Fibroblast of skin of scalp (primary cell): ENCODE measurements around the gene MBD3L2B. TPM values are rescaled to one million over a fixed set of nuclear protein-coding genes. Genes with fewer than 3 reads are reported as not detected.
"Not testable (repeated sequence)": the region's sequence is repeated elsewhere in the genome, so short reads cannot be mapped to it uniquely, and the experiment has no call there.

ENCODE experiments used
- DNase-seq: peaks from one replicate; pipeline ENCODE4 v3.0.0-alpha.2; 2013
- polyA plus RNA-seq, 2 experiments: library from polyadenylated mRNA; unstranded; fragments of 120-200 nt; gene quantifications; one replicate each; pipeline ENCODE4 v1.2.1, GENCODE V29; 2013; ENCODE audit not compliant: insufficient read length in 2 of 2

MBD3L2B gene
- not detected for polyA plus RNA-seq (2013, experiment 1 of 2; ENCODE audit: insufficient read length)
- polyA plus RNA-seq (2013, experiment 2 of 2; ENCODE audit: insufficient read length) = not detected

DNA sequence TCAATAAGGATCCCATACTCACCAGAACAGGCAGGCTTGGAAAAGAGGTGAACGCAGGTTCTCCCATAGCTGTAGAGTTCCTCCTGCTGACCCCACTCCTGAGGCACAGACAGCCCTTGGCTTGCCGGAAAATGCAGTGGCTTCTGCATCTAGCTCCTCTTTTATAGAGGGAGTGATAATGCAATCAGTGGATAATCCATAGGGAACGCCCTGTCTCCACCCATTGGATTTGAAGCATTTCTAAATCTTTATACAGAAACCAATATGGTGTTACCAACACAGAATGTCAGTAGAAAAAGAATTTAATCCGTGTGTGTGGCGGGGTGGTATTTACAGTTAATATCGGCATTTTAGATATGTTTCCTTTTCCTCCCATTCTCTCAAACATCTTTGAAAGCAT, at the start of gene MBD3L2B:
MBD3L2B (minus strand) TSS at position 101 of the 400 bp plus-strand sequence; CDS start at position 67, 34 bp downstream.
- DNase-seq = not testable (repeated sequence)

DNA sequence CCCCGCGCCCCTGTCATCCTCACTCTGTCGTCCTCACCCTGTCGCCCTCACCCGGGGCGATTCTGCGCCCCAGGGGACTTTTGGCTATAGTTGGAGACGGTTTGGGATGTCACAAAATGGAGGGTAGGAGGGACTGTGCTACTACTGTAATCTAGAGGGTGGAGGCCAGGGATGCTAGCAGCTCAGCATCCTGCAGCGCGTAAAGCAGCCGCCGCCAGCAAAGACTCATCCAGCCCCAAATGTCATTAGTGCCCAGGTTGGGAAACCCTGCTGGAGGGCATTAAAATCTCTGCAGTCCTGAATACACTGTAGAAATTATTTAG, 48.6 kb upstream of the MBD3L2B start:
- DNase-seq = no peak

DNA sequence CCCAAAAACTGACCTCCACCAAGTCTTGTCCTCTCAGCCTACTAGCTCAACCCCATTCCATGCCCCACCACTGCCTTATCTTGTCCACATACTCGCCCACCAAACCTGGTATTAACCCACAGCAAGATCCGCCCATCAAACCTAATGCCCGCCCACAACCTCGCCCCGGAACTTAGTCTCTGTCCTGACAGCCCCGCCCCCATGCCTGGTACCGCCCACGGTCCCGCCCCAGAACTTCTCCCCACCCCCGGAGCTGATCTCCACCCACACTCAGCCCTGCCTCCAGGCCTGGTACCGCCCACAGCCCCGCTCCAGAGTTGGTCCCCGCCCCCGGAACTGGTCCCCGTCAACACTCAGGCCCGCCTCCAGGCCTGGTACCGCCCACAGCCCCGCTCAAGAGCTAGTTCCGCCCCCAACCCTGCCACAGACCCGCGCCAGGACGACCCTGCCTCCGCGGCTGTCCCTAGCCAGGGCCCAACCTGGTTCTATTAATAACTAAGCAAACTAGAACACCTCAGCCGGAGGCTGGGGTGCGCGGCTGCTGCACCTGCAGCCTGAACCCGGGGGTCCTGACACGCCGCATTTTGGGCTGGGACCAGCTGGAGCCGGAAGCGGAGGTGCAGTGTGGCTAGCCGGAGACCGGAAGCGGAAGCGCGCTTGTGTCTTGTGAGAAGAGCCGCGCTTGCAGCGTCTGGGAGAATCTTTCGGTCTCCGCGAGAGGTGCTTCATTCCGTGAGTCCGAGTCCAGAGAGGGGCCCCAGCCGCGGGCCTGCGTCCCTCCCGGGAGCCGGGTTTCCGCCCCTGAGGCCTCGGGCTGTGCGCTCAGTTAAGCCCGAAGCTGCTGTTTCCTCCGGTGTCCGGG, 48.0 kb upstream of the MBD3L2B start, which contains the start of gene ZNF557:
ZNF557 (plus strand) TSS at position 662 of the 862 bp plus-strand sequence. CDS start 5,372 bp downstream, outside the sequence.
- DNase-seq = peak; percentile 97

DNA sequence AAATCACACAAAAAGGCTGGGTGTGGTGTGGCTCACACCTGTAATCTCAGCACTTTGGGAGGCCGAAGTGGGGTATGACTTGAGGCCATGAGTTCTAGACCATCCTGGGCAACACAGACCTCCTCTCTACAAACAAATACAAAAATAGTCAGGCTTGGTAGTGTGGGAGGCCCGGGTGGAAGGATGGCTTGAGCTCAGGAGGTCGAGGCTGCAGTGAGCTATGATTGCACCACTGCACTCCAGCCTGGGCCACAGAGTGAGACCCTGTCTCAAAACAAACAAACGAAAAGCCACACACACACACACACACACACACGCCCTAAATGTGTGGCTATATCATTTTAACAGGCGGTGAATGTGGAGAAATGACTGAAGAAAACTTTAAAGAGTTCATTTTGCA, 47.4 kb upstream of the MBD3L2B start:
- DNase-seq = no peak

DNA sequence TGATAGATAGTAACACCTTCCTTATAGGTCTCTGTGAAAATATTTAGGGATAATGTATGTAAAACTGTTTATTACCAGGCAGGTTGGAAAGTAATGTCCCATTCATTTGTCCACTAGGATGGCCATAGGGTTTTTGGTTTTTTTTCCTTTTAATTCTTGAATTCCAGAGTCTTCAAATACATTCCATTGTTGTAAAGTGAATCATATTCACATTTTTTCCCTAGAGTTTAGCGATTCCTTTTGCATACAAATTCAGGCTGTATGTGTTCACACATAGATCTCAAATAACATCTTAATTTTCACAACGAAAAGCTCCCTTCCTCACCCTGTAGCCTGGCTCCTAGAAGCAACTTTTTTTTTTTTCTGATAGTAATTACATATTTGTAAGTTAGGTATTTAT, 46.5 kb upstream of the MBD3L2B start:
- peak; percentile 59 for DNase-seq

DNA sequence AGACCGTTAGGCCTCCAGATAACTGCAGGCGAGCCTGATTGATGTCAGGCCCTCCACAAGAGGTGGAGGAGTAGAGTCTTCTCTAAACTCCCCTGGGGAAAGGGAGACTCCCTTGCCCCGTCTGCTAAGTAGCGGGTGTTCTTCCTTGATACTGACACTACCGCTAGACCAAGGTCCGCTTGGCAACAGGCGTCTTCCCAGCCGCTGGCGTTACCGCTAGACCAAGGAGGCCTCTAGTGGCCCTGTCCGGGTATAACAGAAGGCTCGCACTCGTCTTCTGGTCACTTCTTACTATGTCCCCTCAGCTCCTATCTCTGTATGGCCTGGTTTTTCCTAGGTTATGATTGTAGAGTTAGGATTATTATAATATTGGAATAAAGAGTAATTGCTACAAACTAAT, 45.9 kb upstream of the MBD3L2B start:
- DNase-seq = peak; percentile 28

GRCh38 chr19:7063764-7064418, 42.7 kb upstream of the MBD3L2B start:
- no peak for DNase-seq

- no peak for DNase-seq
Measured at GRCh38 chr19:7063339-7063738, 42.1 kb upstream of the MBD3L2B start.

GRCh38 chr19:7059977-7060376, 38.7 kb upstream of the MBD3L2B start:
- DNase-seq = not testable (repeated sequence)

DNA sequence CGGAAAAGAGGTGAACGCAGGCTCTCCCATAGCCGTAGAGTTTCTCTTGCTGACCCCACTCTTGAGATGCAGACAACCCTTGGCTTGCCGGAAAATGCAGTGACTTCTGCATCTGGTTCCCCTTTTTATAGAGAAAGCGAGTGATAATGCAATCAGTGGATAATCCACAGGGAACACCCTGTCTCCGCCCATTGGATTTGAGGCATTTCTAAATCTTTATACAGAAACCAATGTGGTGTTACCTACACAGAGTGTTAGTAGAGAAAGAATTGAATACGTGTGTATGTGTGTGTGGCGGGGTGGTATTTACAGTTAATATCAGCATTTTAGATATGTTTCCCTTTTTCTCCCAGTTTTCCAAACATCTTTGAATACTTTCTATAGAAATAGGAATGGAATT, 37.3 kb upstream of the MBD3L2B start, which contains the start of gene MBD3L3:
MBD3L3 (minus strand) TSS at position 101 of the 400 bp plus-strand sequence; CDS start at position 30, 71 bp downstream.
- not testable (repeated sequence) for DNase-seq

DNA sequence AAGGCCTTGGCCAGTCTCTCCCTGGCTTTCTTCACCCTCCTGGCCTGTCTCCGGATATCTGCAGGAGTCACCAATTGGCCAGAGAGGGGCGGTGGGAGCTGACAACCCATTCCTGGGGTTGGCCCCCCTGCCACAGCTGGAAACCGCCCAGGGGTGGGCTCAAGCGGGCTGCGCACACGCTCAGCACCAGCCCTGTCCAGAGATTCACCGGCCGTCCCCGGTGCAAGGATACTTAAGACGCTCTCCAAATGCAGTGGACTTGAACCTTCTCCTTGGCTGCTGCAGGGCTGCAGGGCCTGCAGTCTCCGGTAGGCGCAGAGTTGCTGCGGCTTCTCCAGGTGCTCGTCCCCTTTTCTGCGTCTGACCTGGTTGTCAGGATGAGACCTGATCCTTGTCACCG, 35.1 kb upstream of the MBD3L2B start:
- not testable (repeated sequence) for DNase-seq

GRCh38 chr19:7055679-7056078, 34.4 kb upstream of the MBD3L2B start:
- not testable (repeated sequence) for DNase-seq

DNA sequence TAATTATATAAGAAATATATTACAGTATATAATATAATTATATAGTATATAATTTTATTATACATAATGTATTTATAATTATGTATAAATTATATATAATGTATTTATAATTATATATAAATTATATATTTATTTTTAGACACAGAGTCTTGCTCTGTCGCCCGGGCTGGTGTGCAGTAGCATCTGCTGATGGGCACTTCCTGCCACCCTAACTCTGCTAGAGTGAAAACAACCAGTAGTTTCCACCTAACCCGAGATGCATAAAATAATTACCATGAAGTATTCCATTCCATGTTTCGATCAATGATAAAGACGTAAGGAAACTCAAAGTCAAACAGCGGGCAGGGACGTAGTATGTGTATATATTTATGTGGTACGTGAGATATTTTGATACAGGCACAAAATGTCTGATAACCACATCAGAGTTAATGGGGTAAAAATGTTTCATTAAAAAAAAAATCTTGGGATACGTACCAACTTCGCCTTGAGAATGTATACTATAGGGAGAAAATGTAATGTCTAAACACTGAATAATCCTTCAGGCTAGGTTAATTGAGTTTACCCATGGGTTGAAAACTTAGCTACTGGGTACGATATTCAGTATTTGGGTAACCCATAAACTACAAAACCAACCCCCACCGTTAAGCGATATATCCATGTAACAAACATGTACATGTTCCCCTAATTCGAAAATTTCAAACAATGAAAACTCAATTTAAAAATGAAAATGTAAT, 33.6 kb upstream of the MBD3L2B start:
- not testable (repeated sequence) for DNase-seq

DNA sequence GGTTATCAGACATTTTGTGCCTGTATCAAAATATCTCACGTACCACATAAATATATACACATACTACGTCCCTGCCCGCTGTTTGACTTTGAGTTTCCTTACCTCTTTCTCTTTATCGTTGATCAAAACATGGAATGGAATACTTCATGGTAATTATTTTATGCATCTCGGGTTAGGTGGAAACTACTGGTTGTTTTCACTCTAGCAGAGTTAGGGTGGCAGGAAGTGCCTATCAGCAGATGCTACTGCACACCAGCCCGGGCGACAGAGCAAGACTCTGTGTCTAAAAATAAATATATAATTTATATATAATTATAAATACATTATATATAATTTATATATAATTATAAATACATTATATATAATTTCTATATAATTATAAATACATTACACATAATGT, 31.7 kb upstream of the MBD3L2B start:
- DNase-seq = not testable (repeated sequence)

DNA sequence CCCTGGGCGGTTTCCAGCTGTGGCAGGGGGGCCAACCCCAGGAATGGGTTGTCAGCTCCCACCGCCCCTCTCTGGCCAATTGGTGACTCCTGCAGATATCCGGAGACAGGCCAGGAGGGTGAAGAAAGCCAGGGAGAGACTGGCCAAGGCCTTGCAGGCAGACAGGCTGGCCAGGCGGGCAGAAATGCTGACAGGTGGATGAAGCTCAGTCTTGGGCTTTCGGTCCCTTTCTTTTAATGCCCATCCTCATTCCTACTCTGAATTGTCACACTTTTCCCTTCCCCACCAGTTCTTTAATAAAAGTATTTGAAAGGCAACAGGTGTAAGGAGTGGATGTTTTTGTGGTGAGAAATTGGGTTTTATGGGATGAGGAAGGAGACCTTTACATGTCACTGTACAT, 30.2 kb upstream of the MBD3L2B start:
- DNase-seq = not testable (repeated sequence)

- DNase-seq = not testable (repeated sequence)
Measured at GRCh38 chr19:7049021-7049420, 27.8 kb upstream of the MBD3L2B start, which contains the start of gene MBD3L2. TSS of gene MBD3L2 (plus strand) at chr19:7049321. CDS start at chr19:7049374, 53 bp downstream.

GRCh38 chr19:7041563-7041962, 20.3 kb upstream of the MBD3L2B start:
- DNase-seq = not testable (repeated sequence)

GRCh38 chr19:7040079-7040478, 18.8 kb upstream of the MBD3L2B start, which contains the start of gene MBD3L4:
TSS of gene MBD3L4 (minus strand) at chr19:7040179. CDS start at chr19:7040144, 35 bp downstream.
- DNase-seq = not testable (repeated sequence)

- not testable (repeated sequence) for DNase-seq
Measured at GRCh38 chr19:7030278-7030677, 9.0 kb upstream of the MBD3L2B start, which contains the start of gene MBD3L5. TSS of gene MBD3L5 (plus strand) at chr19:7030578. CDS start at chr19:7030612, 34 bp downstream.

DNA sequence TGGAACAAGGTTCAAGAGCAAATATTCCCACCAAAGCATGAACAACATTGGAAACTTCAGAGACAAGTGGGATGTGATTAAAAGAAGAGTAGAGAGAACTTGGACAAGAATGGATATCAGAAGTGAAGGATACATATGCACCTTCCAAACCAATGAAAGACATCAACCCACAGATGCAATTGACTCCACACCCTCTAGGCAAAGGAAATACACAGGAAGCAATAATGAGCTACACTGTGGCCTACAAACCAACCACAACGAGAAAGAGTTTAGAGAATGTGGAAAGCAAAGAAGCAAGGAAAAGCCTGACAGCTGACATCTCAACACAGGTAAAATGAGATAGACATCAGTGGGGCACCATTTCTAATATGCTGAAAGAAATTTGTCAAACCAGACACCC, 7.6 kb upstream of the MBD3L2B start:
- DNase-seq = not testable (repeated sequence)

GRCh38 chr19:7018828-7019227, 2.4 kb downstream of the MBD3L2B start:
- DNase-seq = no peak

DNA sequence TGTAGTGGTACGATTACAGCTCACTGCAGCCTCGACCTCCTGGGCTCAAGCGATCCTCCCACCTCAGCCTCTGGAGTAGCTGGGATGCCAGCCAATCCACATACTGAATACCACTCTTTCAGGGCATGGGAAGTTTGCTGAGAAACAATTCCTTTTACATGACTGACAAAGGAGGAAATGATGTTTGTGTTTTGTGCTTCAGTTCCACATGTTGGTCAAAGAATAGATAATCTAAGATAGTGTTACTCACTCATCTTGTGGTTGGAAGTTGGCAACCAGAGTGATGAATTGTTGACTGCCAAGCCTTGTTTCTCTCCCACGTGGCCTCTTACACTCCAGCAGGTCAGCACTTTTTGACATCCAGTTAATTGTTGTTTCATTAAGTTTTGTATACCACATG, 7.6 kb downstream of the MBD3L2B start:
- no peak for DNase-seq
